ENCODE measurements around the gene DFFB.

DNA sequence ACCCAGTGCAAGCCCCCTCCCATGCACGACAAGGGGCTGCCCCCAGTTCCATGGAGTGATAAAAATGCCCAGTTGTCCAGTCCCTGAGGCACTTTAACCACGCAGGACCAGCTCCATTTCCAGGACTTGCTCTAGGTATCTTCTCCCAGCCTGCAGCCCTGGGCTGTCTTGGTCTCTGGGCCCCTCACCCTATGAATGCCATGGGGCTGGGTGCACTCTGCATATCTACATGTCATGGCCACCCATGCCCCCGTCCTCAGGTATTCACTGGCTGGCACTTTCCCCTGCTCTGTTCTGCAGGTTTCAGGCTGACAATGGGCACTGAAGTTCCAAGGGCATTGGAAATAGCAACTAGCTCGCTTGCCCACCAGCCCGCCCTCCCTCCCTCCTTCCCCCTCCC lies 62.4 kb downstream of the DFFB start:
- TF ChIP-seq POLR2AphosphoS5 (IDR thresholded peaks at IDR 0.05; ENCODE audit: low read depth, low read length), result no peak
- TF ChIP-seq, protein P1, sequence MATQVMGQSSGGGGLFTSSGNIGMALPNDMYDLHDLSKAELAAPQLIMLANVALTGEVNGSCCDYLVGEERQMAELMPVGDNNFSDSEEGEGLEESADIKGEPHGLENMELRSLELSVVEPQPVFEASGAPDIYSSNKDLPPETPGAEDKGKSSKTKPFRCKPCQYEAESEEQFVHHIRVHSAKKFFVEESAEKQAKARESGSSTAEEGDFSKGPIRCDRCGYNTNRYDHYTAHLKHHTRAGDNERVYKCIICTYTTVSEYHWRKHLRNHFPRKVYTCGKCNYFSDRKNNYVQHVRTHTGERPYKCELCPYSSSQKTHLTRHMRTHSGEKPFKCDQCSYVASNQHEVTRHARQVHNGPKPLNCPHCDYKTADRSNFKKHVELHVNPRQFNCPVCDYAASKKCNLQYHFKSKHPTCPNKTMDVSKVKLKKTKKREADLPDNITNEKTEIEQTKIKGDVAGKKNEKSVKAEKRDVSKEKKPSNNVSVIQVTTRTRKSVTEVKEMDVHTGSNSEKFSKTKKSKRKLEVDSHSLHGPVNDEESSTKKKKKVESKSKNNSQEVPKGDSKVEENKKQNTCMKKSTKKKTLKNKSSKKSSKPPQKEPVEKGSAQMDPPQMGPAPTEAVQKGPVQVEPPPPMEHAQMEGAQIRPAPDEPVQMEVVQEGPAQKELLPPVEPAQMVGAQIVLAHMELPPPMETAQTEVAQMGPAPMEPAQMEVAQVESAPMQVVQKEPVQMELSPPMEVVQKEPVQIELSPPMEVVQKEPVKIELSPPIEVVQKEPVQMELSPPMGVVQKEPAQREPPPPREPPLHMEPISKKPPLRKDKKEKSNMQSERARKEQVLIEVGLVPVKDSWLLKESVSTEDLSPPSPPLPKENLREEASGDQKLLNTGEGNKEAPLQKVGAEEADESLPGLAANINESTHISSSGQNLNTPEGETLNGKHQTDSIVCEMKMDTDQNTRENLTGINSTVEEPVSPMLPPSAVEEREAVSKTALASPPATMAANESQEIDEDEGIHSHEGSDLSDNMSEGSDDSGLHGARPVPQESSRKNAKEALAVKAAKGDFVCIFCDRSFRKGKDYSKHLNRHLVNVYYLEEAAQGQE (IDR thresholded peaks at IDR 0.05; ENCODE audit: insufficient read depth in 1 of 2, low read depth in 2 of 2, low read length in 2 of 2), result no peak
- TF ChIP-seq SIN3A (IDR thresholded peaks at IDR 0.05; ENCODE audit: borderline replicate concordance, insufficient read depth, low read length), result no peak
- no peak for TF ChIP-seq TAF1 (IDR thresholded peaks at IDR 0.05; ENCODE audit: borderline replicate concordance, insufficient read depth, low read length)
- TF ChIP-seq FOXP2 (optimal IDR thresholded peaks at IDR 0.05; ENCODE audit: borderline replicate concordance, extremely low read depth, extremely low read length, insufficient read depth), result no peak
